Cortex of kidney (tissue), 1 donor: ENCODE measurements around the gene RABIF.
"Not testable (repeated sequence)": the region's sequence is repeated elsewhere in the genome, so short reads cannot be mapped to it uniquely, and the experiment has no call there.

Source experiments
- DNase-seq: peaks from one replicate; lab custom pipeline; 2025; lab: John Stamatoyannopoulos, UW

RABIF gene

DNA sequence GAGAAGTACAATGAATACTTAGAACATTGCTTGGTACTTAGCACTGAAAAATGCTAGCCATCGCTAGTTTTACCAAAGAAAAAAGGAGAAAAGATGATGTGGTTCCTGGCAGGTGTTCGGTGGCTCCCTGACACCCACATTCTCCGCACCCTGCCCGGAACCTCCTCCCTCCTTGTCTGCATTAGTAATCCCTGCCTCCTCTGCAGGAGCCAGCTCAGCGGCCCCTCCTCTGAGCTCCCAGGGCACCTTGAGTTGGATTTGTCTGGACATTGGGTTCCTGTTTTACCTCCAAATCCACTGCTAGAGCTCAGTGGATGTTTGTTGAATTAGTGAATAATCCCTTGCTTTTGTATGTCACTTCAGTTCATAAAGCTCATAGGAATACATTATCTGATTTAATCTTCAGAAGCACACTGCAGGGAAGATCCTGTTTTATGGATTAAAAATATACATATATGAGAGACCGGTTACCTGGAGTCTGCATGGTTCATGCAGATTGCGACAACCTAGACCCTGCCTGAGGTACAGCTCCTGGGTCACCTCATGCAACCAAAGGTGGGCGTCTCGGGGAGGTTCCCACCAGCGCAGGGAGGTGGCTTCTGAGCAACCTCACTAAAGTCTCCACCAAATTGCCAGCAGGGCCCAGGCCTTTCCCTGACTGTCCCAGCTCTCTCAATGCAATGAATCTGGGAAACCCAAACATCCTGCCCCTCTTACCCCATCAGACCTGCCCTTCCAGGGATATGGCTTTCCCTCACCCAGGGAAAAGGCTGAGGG is 54.0 kb downstream of the RABIF start:
- no peak for DNase-seq

DNA sequence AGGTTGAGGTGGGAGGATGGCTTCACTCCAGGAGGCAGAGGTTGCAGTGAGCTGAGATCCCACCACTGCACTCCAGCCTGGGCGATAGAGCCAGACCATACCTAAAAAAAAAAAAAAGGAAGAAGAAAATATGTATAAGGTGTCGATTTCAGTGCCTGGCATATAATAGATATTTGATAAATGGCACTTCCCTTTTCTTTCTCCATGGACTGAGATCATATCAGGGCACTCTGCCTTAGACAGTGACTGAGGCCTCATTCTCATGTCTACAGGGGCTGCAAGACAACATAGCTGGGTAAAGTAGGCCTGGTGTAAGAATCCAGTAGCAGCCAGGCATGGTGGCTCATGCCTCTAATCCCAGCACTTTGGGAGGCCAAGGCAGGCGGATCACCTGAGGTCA is 57.0 kb downstream of the RABIF start:
- DNase-seq: no peak

DNA sequence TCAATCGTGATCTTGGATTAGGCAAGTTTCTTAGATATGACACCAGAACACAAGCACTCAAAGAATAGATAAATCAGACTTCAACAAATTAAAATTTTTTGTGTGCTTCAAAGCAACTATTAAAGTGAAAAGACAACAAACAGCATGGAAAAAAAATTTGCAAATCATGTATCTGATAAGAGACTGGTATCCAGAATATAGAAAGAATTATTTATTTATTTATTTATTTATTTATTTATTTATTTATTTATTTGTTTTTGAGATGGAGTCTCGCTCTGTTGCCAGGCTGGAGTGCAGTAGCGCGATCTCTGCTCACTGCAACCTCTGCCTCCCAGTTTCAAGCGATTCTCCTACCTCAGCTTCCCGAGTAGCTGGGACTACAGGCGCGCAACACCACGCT is 59.7 kb downstream of the RABIF start:
- not testable (repeated sequence) for DNase-seq
